HEK293 (cell line): ENCODE data around the gene JAM3.

Experiments used
- BCL11A ChIP-seq: fragments of 450-650 bp; formaldehyde crosslinking; IDR thresholded peaks from 2 replicates; pipeline ENCODE4 v1.5.1; 2016; ENCODE audit warnings: low read depth, missing biosample characterization, missing genetic modification characterization
- EGR2 ChIP-seq: fragments of 450-650 bp; formaldehyde crosslinking; IDR thresholded peaks from 2 replicates; pipeline ENCODE4 v1.5.1; 2016; ENCODE audit warnings: low read depth, missing biosample characterization, missing genetic modification characterization
- GLIS1 ChIP-seq: fragments of 450-650 bp; formaldehyde crosslinking; IDR thresholded peaks from 2 replicates; pipeline ENCODE4 v1.5.1; 2016; ENCODE audit warnings: missing biosample characterization, missing genetic modification characterization
- HOXD13 ChIP-seq: sonication (generic); formaldehyde crosslinking; IDR thresholded peaks from 2 replicates; pipeline ENCODE4 v1.8.0; 2022; ENCODE audit warnings: missing genetic modification reagents, borderline replicate concordance
- MEIS1 ChIP-seq: sonication (generic); formaldehyde crosslinking; IDR thresholded peaks from 2 replicates; pipeline ENCODE4 v1.8.1; 2022; ENCODE audit warnings: missing genetic modification reagents, mild to moderate bottlenecking, borderline replicate concordance
- SP2 ChIP-seq: fragments of 450-650 bp; formaldehyde crosslinking; IDR thresholded peaks from 2 replicates; pipeline ENCODE4 v1.5.1; 2016; ENCODE audit warnings: missing biosample characterization, missing genetic modification characterization
- ZEB2 ChIP-seq: fragments of 450-650 bp; formaldehyde crosslinking; IDR thresholded peaks from 2 replicates; pipeline ENCODE4 v1.5.1; 2016; ENCODE audit warnings: missing biosample characterization, missing genetic modification characterization
- ZIC2 ChIP-seq: fragments of 450-650 bp; formaldehyde crosslinking; IDR thresholded peaks from 2 replicates; pipeline ENCODE4 v1.5.1; 2016; ENCODE audit warnings: missing biosample characterization, missing genetic modification characterization
- ZNF2 ChIP-seq: fragments of 450-650 bp; formaldehyde crosslinking; IDR thresholded peaks from 2 replicates; pipeline ENCODE4 v1.5.1; 2016; ENCODE audit warnings: missing biosample characterization, missing genetic modification characterization
- ZNF394 ChIP-seq: fragments of 450-650 bp; formaldehyde crosslinking; IDR thresholded peaks from 2 replicates; pipeline ENCODE4 v1.5.1; 2016; ENCODE audit warnings: missing biosample characterization, missing genetic modification characterization, mild to moderate bottlenecking, moderate library complexity, borderline replicate concordance
- ZNF423 ChIP-seq: fragments of 450-650 bp; formaldehyde crosslinking; IDR thresholded peaks from 2 replicates; pipeline ENCODE4 v1.5.1; 2016; ENCODE audit warnings: missing biosample characterization, missing genetic modification characterization
- ZNF548 ChIP-seq: fragments of 450-650 bp; formaldehyde crosslinking; IDR thresholded peaks from 2 replicates; pipeline ENCODE4 v1.5.1; 2016; ENCODE audit warnings: missing biosample characterization, missing genetic modification characterization
- ZNF610 ChIP-seq: fragments of 450-650 bp; formaldehyde crosslinking; IDR thresholded peaks from 2 replicates; pipeline ENCODE4 v1.5.1; 2016; ENCODE audit warnings: missing biosample characterization, missing genetic modification characterization, borderline replicate concordance
- ZNF654 ChIP-seq: fragments of 450-650 bp; formaldehyde crosslinking; IDR thresholded peaks from 2 replicates; pipeline ENCODE4 v1.5.1; 2016; ENCODE audit warnings: low read depth, missing biosample characterization, missing genetic modification characterization
- ZNF792 ChIP-seq: fragments of 450-650 bp; formaldehyde crosslinking; IDR thresholded peaks from 2 replicates; pipeline ENCODE4 v1.5.1; 2016; ENCODE audit warnings: missing biosample characterization, missing genetic modification characterization
- ZNF843 ChIP-seq: fragments of 450-650 bp; formaldehyde crosslinking; IDR thresholded peaks from 2 replicates; pipeline ENCODE4 v1.5.1; 2016; ENCODE audit warnings: missing biosample characterization, missing genetic modification characterization
- TF ChIP-seq, protein P1 (sequence below): fragments of 450-650 bp; formaldehyde crosslinking; IDR thresholded peaks from 2 replicates; pipeline ENCODE4 v1.5.1; 2017; ENCODE audit warnings: missing biosample characterization, missing genetic modification characterization
- TF ChIP-seq, protein P2 (sequence below): fragments of 450-650 bp; formaldehyde crosslinking; IDR thresholded peaks from 2 replicates; pipeline ENCODE4 v1.5.1; 2016; ENCODE audit warnings: missing biosample characterization, missing genetic modification characterization
- TF ChIP-seq, protein P3 (sequence below): fragments of 450-650 bp; formaldehyde crosslinking; IDR thresholded peaks from 2 replicates; pipeline ENCODE4 v1.5.1; 2016; ENCODE audit warnings: missing biosample characterization, missing genetic modification characterization
- TF ChIP-seq, protein P4 (sequence below): fragments of 450-650 bp; formaldehyde crosslinking; optimal IDR thresholded peaks from 2 replicates; pipeline ENCODE3; 2016; ENCODE audit warnings: missing biosample characterization, mild to moderate bottlenecking, missing genetic modification characterization

Gene JAM3

DNA sequence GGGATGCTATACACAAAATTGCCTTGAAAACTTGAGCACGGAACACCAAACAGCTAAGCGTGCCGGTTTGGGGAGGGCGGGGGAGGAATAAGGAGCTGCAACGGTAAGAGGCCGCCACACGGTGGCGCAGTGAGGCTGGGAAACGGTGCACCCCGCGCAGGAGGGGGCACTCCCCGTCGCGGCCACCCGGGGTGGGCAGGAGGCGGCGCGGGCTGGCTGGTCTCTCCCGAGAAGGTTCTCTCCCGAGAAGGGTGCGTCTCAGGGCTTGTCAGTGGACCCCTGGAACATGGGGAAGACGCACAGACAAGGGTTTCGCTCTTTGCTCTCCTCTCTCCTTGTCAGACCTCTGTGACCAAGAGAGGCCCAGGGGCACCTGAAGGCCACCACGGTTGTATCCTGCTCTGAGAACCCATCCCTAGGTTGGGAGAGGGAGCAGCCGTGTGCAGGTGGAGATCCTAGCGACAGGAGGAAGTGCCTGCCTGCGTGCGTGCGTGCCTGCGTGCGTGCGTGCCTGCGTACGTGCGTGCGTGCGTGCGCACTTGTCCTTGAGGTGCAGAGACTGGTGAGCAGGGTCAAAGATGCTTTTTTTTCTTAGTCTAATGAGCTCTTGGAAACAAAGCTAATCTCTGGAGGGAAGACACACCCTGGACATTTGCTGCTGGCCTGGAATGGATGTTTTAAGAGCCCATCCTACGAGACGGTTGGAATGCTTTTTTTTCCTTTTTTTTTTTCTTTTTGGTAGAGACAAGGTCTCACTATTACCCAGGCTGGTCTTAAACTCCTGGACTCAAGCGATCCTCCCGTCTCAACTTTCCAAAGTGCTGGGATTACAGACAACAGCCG lies 18.1 kb upstream of the JAM3 start (continued):
- TF ChIP-seq, protein P1, sequence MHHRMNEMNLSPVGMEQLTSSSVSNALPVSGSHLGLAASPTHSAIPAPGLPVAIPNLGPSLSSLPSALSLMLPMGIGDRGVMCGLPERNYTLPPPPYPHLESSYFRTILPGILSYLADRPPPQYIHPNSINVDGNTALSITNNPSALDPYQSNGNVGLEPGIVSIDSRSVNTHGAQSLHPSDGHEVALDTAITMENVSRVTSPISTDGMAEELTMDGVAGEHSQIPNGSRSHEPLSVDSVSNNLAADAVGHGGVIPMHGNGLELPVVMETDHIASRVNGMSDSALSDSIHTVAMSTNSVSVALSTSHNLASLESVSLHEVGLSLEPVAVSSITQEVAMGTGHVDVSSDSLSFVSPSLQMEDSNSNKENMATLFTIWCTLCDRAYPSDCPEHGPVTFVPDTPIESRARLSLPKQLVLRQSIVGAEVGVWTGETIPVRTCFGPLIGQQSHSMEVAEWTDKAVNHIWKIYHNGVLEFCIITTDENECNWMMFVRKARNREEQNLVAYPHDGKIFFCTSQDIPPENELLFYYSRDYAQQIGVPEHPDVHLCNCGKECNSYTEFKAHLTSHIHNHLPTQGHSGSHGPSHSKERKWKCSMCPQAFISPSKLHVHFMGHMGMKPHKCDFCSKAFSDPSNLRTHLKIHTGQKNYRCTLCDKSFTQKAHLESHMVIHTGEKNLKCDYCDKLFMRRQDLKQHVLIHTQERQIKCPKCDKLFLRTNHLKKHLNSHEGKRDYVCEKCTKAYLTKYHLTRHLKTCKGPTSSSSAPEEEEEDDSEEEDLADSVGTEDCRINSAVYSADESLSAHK (tag by site-specific recombination): no peak
- TF ChIP-seq BCL11A (tag by site-specific recombination): no peak
- peak; percentile 99 for TF ChIP-seq ZNF423 (tag by site-specific recombination)
- TF ChIP-seq ZEB2 (tag by site-specific recombination): 0 out of 2 replicates have a peak, but pooled peaks have one; percentile 29
- TF ChIP-seq ZNF843 (tag by site-specific recombination): no peak
- peak; percentile 34; the same call in 1 of the 2 replicates for TF ChIP-seq EGR2 (tag by site-specific recombination)
- TF ChIP-seq ZNF792: no peak
- TF ChIP-seq SP2: no peak
- TF ChIP-seq MEIS1 (CRISPR knock-in tag): no peak
- TF ChIP-seq, protein P2, sequence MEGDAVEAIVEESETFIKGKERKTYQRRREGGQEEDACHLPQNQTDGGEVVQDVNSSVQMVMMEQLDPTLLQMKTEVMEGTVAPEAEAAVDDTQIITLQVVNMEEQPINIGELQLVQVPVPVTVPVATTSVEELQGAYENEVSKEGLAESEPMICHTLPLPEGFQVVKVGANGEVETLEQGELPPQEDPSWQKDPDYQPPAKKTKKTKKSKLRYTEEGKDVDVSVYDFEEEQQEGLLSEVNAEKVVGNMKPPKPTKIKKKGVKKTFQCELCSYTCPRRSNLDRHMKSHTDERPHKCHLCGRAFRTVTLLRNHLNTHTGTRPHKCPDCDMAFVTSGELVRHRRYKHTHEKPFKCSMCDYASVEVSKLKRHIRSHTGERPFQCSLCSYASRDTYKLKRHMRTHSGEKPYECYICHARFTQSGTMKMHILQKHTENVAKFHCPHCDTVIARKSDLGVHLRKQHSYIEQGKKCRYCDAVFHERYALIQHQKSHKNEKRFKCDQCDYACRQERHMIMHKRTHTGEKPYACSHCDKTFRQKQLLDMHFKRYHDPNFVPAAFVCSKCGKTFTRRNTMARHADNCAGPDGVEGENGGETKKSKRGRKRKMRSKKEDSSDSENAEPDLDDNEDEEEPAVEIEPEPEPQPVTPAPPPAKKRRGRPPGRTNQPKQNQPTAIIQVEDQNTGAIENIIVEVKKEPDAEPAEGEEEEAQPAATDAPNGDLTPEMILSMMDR: peak; percentile 88
- TF ChIP-seq, protein P3, sequence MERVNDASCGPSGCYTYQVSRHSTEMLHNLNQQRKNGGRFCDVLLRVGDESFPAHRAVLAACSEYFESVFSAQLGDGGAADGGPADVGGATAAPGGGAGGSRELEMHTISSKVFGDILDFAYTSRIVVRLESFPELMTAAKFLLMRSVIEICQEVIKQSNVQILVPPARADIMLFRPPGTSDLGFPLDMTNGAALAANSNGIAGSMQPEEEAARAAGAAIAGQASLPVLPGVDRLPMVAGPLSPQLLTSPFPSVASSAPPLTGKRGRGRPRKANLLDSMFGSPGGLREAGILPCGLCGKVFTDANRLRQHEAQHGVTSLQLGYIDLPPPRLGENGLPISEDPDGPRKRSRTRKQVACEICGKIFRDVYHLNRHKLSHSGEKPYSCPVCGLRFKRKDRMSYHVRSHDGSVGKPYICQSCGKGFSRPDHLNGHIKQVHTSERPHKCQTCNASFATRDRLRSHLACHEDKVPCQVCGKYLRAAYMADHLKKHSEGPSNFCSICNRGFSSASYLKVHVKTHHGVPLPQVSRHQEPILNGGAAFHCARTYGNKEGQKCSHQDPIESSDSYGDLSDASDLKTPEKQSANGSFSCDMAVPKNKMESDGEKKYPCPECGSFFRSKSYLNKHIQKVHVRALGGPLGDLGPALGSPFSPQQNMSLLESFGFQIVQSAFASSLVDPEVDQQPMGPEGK (tag by site-specific recombination): peak; percentile 82; the same call in 1 of the 2 replicates
- TF ChIP-seq, protein P4, sequence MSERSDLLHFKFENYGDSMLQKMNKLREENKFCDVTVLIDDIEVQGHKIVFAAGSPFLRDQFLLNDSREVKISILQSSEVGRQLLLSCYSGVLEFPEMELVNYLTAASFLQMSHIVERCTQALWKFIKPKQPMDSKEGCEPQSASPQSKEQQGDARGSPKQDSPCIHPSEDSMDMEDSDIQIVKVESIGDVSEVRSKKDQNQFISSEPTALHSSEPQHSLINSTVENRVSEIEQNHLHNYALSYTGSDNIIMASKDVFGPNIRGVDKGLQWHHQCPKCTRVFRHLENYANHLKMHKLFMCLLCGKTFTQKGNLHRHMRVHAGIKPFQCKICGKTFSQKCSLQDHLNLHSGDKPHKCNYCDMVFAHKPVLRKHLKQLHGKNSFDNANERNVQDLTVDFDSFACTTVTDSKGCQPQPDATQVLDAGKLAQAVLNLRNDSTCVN: peak; percentile 29
- peak; percentile 90 for TF ChIP-seq GLIS1 (tag by site-specific recombination)
- TF ChIP-seq HOXD13: no peak
- TF ChIP-seq ZNF654 (tag by site-specific recombination): peak; percentile 83
- 0 out of 2 replicates have a peak, but pooled peaks have one; percentile 26 for TF ChIP-seq ZNF394
- TF ChIP-seq ZIC2 (tag by site-specific recombination): peak; percentile 88
- TF ChIP-seq ZNF2 (tag by site-specific recombination): peak; percentile 97
- no peak for TF ChIP-seq ZNF610 (tag by site-specific recombination)
- no peak for TF ChIP-seq ZNF548 (tag by site-specific recombination)
